Measurements from ENCODE around the gene SLC6A19.

DNA sequence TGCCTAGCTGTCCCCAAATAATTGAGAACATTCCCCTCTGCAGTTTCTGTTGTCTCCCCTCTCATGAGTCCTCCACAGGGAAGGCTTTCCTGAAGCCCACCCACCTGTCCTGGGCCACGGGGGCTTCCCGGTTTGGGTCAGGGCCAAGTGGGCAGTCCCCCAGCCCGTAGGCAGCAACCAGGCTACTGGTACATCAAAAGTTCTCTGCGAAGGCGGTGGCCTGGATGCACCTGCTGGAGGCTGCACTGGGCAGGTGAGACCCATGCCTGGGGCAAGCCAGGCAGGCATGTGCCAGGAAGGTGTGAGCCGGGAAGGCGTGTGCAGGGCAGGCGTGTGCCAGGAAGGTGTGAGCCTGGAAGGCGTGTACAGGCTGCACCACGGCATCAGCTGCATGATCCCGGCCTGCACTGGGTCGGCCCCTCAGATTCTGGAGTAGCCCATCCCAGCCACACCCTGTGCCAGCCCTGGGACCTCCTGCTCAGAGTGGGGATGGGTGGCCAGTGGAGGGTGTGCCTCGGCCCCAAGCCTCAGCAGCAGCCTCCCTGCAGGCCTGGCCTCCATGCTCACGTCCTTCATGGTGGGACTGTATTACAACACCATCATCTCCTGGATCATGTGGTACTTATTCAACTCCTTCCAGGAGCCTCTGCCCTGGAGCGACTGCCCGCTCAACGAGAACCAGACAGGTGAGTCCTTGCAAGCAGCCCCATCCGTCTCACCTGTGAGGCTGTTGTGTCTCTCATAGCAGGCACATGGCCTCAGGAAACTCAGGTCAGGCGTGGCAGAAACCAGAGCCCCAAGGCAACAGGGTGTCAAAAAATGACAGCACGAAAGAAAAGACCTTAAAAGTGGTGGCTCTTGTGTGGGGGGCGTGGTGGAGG, 8.7 kb downstream of the SLC6A19 start:
- TF ChIP-seq, protein P1, sequence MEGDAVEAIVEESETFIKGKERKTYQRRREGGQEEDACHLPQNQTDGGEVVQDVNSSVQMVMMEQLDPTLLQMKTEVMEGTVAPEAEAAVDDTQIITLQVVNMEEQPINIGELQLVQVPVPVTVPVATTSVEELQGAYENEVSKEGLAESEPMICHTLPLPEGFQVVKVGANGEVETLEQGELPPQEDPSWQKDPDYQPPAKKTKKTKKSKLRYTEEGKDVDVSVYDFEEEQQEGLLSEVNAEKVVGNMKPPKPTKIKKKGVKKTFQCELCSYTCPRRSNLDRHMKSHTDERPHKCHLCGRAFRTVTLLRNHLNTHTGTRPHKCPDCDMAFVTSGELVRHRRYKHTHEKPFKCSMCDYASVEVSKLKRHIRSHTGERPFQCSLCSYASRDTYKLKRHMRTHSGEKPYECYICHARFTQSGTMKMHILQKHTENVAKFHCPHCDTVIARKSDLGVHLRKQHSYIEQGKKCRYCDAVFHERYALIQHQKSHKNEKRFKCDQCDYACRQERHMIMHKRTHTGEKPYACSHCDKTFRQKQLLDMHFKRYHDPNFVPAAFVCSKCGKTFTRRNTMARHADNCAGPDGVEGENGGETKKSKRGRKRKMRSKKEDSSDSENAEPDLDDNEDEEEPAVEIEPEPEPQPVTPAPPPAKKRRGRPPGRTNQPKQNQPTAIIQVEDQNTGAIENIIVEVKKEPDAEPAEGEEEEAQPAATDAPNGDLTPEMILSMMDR (IDR thresholded peaks at IDR 0.05; ENCODE audit: low read depth, low read length, missing input control): no peak
- TF ChIP-seq TAF1 (conservative IDR thresholded peaks at IDR 0.05) (no peak), GABPA (IDR thresholded peaks at IDR 0.05 in 1 of 2, conservative IDR thresholded peaks at IDR 0.05 in 1 of 2) (no peak), RAD21 (IDR thresholded peaks at IDR 0.05) (no peak), YY1 (IDR thresholded peaks at IDR 0.05) (no peak), RXRA (IDR thresholded peaks at IDR 0.05) (no peak), JUND (IDR thresholded peaks at IDR 0.05) (no peak), SP1 (IDR thresholded peaks at IDR 0.05) (no peak)
- TF ChIP-seq, protein P2, sequence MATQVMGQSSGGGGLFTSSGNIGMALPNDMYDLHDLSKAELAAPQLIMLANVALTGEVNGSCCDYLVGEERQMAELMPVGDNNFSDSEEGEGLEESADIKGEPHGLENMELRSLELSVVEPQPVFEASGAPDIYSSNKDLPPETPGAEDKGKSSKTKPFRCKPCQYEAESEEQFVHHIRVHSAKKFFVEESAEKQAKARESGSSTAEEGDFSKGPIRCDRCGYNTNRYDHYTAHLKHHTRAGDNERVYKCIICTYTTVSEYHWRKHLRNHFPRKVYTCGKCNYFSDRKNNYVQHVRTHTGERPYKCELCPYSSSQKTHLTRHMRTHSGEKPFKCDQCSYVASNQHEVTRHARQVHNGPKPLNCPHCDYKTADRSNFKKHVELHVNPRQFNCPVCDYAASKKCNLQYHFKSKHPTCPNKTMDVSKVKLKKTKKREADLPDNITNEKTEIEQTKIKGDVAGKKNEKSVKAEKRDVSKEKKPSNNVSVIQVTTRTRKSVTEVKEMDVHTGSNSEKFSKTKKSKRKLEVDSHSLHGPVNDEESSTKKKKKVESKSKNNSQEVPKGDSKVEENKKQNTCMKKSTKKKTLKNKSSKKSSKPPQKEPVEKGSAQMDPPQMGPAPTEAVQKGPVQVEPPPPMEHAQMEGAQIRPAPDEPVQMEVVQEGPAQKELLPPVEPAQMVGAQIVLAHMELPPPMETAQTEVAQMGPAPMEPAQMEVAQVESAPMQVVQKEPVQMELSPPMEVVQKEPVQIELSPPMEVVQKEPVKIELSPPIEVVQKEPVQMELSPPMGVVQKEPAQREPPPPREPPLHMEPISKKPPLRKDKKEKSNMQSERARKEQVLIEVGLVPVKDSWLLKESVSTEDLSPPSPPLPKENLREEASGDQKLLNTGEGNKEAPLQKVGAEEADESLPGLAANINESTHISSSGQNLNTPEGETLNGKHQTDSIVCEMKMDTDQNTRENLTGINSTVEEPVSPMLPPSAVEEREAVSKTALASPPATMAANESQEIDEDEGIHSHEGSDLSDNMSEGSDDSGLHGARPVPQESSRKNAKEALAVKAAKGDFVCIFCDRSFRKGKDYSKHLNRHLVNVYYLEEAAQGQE (IDR thresholded peaks at IDR 0.05): no peak
